Left ventricle myocardium inferior (tissue), 1 donor: ENCODE measurements around the gene HAAO. TPM values are rescaled to one million over a fixed set of nuclear protein-coding genes. Genes with fewer than 3 reads are reported as not detected.

Experiments used
- DNase-seq: peaks from one replicate; pipeline ENCODE4 v3.0.0-alpha.2; 2020
- H3K27ac ChIP-seq: fragments of 200-600 bp; replicated peaks from 2 replicates; pipeline ENCODE4 v1.8.0; 2021
- H3K27me3 ChIP-seq: fragments of 200-600 bp; 2 replicates; pipeline ENCODE4 v1.8.0; 2021; ENCODE audit warnings: low read depth
- H3K36me3 ChIP-seq: fragments of 200-600 bp; 2 replicates; pipeline ENCODE4 v1.8.0; 2021
- H3K4me1 ChIP-seq: fragments of 200-600 bp; 2 replicates; pipeline ENCODE4 v1.8.0; 2021
- H3K4me3 ChIP-seq: fragments of 200-600 bp; 2 replicates; pipeline ENCODE4 v1.8.0; 2021; ENCODE audit warnings: mild to moderate bottlenecking, moderate library complexity
- H3K9me3 ChIP-seq: fragments of 200-600 bp; replicated peaks from 2 replicates; pipeline ENCODE4 v1.8.0; 2021
- CTCF ChIP-seq: fragments of 200-600 bp; IDR thresholded peaks from 2 replicates; pipeline ENCODE4 v1.8.0; 2021; ENCODE audit warnings: antibody characterized with exemption, mild to moderate bottlenecking, borderline replicate concordance
- intact Hi-C: fragments of 100-400 bp; cut with micrococcal nuclease; formaldehyde crosslinking; loops from one replicate; pipeline ENCODE4 v1.11.0; 2022
- total RNA-seq: library from RNA; stranded (reverse); fragmentation: NEBNext Ultra II Directional; extraction: Animal tissue kit (Norgen Biotek cat#: 25700); gene quantifications from one replicate; pipeline ENCODE4 v1.2.1, GENCODE V29; 2021
- donor health status: DM: no; HTN: yes; CAD: no; lungs with severe emphysema.

The HAAO gene
- total RNA-seq, 1 donor from 2014 or later: 2.3 TPM

- intact Hi-C loops: no loop called here
- TF ChIP-seq CTCF: no peak
- H3K4me1 ChIP-seq: peaks cover 40% of the 10 kb centered on the region
- no peak for DNase-seq
- peaks cover 57% of the 10 kb centered on the region for H3K27me3 ChIP-seq
- H3K4me3 ChIP-seq: peak overlapping the region; percentile 74
- H3K36me3 ChIP-seq: no peaks in the 10 kb centered on the region
- H3K9me3 ChIP-seq: no peaks in the 10 kb centered on the region
- H3K27ac ChIP-seq: peak overlapping the region; percentile 91
Observed at GRCh38 chr2:42791606-42792005, 777 bp downstream of the HAAO start.

- DNase-seq: no peak
- no peak for TF ChIP-seq CTCF
- no peaks in the 10 kb centered on the region for H3K36me3 ChIP-seq
- H3K27me3 ChIP-seq: peaks cover 57% of the 10 kb centered on the region
- intact Hi-C loops: no loop called here
- no peaks in the 10 kb centered on the region for H3K9me3 ChIP-seq
- H3K4me3 ChIP-seq: no peak overlapping the region
- H3K27ac ChIP-seq: no peak overlapping the region
- H3K4me1 ChIP-seq: peaks cover 40% of the 10 kb centered on the region
Observed at GRCh38 chr2:42789751-42790150, 2.6 kb downstream of the HAAO start.

GRCh38 chr2:42788882-42789281 is 3.5 kb downstream of the HAAO start:
- Histone ChIP-seq H3K4me1 (peaks cover 33% of the 10 kb centered on the region), H3K27me3 (peaks cover 57% of the 10 kb centered on the region), H3K36me3 (no peaks in the 10 kb centered on the region), H3K4me3 (no peak overlapping the region), H3K9me3 (no peaks in the 10 kb centered on the region), H3K27ac (no peak overlapping the region)
- TF ChIP-seq CTCF: no peak
- DNase-seq: no peak
- intact Hi-C loops: no loop called here

- Histone ChIP-seq H3K36me3 (no peaks in the 10 kb centered on the region), H3K9me3 (no peaks in the 10 kb centered on the region), H3K27me3 (peaks cover 57% of the 10 kb centered on the region), H3K27ac (no peak overlapping the region), H3K4me3 (no peak overlapping the region), H3K4me1 (peaks cover 28% of the 10 kb centered on the region)
- no peak for DNase-seq
- intact Hi-C loops: no loop called here
- TF ChIP-seq CTCF: no peak
Observed at GRCh38 chr2:42788478-42788793, 3.9 kb downstream of the HAAO start.

- no peak for TF ChIP-seq CTCF
- DNase-seq: no peak
- Histone ChIP-seq H3K27me3 (peaks cover 52% of the 10 kb centered on the region), H3K4me1 (peaks cover 23% of the 10 kb centered on the region), H3K9me3 (no peaks in the 10 kb centered on the region), H3K36me3 (no peaks in the 10 kb centered on the region), H3K27ac (no peak overlapping the region), H3K4me3 (no peak overlapping the region)
- intact Hi-C loops: no loop called here
Observed at GRCh38 chr2:42787788-42788477, 4.5 kb downstream of the HAAO start.
